ENCODE measurements around the gene TTC9. TPM values are rescaled to one million over a fixed set of nuclear protein-coding genes. Genes with fewer than 3 reads are reported as not detected.
"Not testable (repeated sequence)": the region's sequence is repeated elsewhere in the genome, so short reads cannot be mapped to it uniquely, and the experiment has no call there.

TTC9 gene
- total RNA-seq, 1 experiment from 2014 or later, result 9.3 TPM

- H3K9me3 ChIP-seq (ENCODE audit: insufficient read depth, low read depth), result no peaks in the 10 kb centered on the region
- intact Hi-C loops (cut with micrococcal nuclease; ENCODE audit: unreplicated experiment), result no loop called here
- peak in 1 of 2 experiments; percentile 65 for DNase-seq
- H3K9me2 ChIP-seq (ENCODE audit: insufficient read depth), result no peaks in the 10 kb centered on the region
- BruUV-seq (replicated peaks), result no TSS peak
- no peaks in the 10 kb centered on the region for H3K79me2 ChIP-seq (ENCODE audit: low read depth)
- H2AFZ ChIP-seq, result no peak overlapping the region
- H3K4me2 ChIP-seq, result no peak overlapping the region
- H4K20me1 ChIP-seq (ENCODE audit: insufficient read depth), result no peaks in the 10 kb centered on the region
- no peak overlapping the region for H3K4me3 ChIP-seq
- H3F3A ChIP-seq (ENCODE audit: insufficient read depth, low read depth), result peaks cover 18% of the 10 kb centered on the region
- no peaks in the 10 kb centered on the region for H3K27me3 ChIP-seq (ENCODE audit: insufficient read depth, low read depth)
- ChIA-PET CTCF (no interaction called here), POLR2A (ENCODE audit: unreplicated experiment) (no interaction called here)
- no peaks in the 10 kb centered on the region for H3K36me3 ChIP-seq (ENCODE audit: low read depth)
- TF ChIP-seq CTCF (conservative IDR thresholded peaks at IDR 0.05) (no peak), EZH2 (IDR thresholded peaks at IDR 0.05; ENCODE audit: low read depth) (no peak)
- no peak overlapping the region for H3K27ac ChIP-seq
- peaks cover 49% of the 10 kb centered on the region for H3K4me1 ChIP-seq (replicated peaks; ENCODE audit: insufficient read depth)
These were observed 60.4 kb downstream of the TTC9 start for GRCh38 chr14:70702161-70702560.

GRCh38 chr14:70703621-70704168, 62.0 kb downstream of the TTC9 start:
- H2AFZ ChIP-seq; H3K4me3 ChIP-seq; H3K9me3 ChIP-seq (ENCODE audit: insufficient read depth, low read depth); H3K27ac ChIP-seq; intact Hi-C loops (cut with micrococcal nuclease; ENCODE audit: unreplicated experiment); CTCF ChIA-PET; H3K9me2 ChIP-seq (ENCODE audit: insufficient read depth); H3K4me2 ChIP-seq; H3K79me2 ChIP-seq (ENCODE audit: low read depth); H3K27me3 ChIP-seq (ENCODE audit: insufficient read depth, low read depth); BruUV-seq (replicated peaks); H3K36me3 ChIP-seq (ENCODE audit: low read depth); H4K20me1 ChIP-seq (ENCODE audit: insufficient read depth): not testable (repeated sequence)
- peaks cover 17% of the 10 kb centered on the region for H3F3A ChIP-seq (ENCODE audit: insufficient read depth, low read depth)
- peaks cover 40% of the 10 kb centered on the region for H3K4me1 ChIP-seq (replicated peaks; ENCODE audit: insufficient read depth)
- POLR2A ChIA-PET (ENCODE audit: unreplicated experiment), result interaction anchor here (0.6 kb wide), 2 partner anchors 106 to 342 kb away, joined by 3 to 6 read pairs; no protein-coding TSS in a partner anchor
- DNase-seq, result peak in 1 of 2 experiments; percentile 33

GRCh38 chr14:70704960-70705359, 63.2 kb downstream of the TTC9 start:
- intact Hi-C loops (cut with micrococcal nuclease; ENCODE audit: unreplicated experiment), result no loop called here
- Histone ChIP-seq H2AFZ (no peak overlapping the region), H3K9me3 (ENCODE audit: insufficient read depth, low read depth) (no peaks in the 10 kb centered on the region), H3K9me2 (ENCODE audit: insufficient read depth) (no peaks in the 10 kb centered on the region), H3K79me2 (ENCODE audit: low read depth) (no peaks in the 10 kb centered on the region), H3K4me2 (no peak overlapping the region), H3K4me1 (replicated peaks; ENCODE audit: insufficient read depth) (peaks cover 28% of the 10 kb centered on the region), H3F3A (ENCODE audit: insufficient read depth, low read depth) (peaks cover 17% of the 10 kb centered on the region), H3K27me3 (ENCODE audit: insufficient read depth, low read depth) (no peaks in the 10 kb centered on the region), H3K36me3 (ENCODE audit: low read depth) (no peaks in the 10 kb centered on the region), H4K20me1 (ENCODE audit: insufficient read depth) (no peaks in the 10 kb centered on the region), H3K27ac (no peak overlapping the region), H3K4me3 (no peak overlapping the region)
- no TSS peak for BruUV-seq (replicated peaks)
- CTCF ChIA-PET, result interaction anchor here (0.6 kb wide), 1 partner anchor 104 kb away, joined by 3 read pairs; no protein-coding TSS in a partner anchor
- POLR2A ChIA-PET (ENCODE audit: unreplicated experiment), result interaction anchor here (0.7 kb wide), 1 partner anchor 10 kb away, joined by 3 read pairs; no protein-coding TSS in a partner anchor
- TF ChIP-seq EZH2 (IDR thresholded peaks at IDR 0.05; ENCODE audit: low read depth) (no peak), CTCF (conservative IDR thresholded peaks at IDR 0.05) (no peak)
- no peak for DNase-seq

- no peaks in the 10 kb centered on the region for H3K9me2 ChIP-seq (ENCODE audit: insufficient read depth)
- peaks cover 17% of the 10 kb centered on the region for H3F3A ChIP-seq (ENCODE audit: insufficient read depth, low read depth)
- no peaks in the 10 kb centered on the region for H3K79me2 ChIP-seq (ENCODE audit: low read depth)
- TF ChIP-seq CTCF (conservative IDR thresholded peaks at IDR 0.05), result no peak
- no peak for TF ChIP-seq EZH2 (IDR thresholded peaks at IDR 0.05; ENCODE audit: low read depth)
- no peaks in the 10 kb centered on the region for H3K27me3 ChIP-seq (ENCODE audit: insufficient read depth, low read depth)
- H3K27ac ChIP-seq, result peak overlapping the region; percentile 67
- H3K4me2 ChIP-seq, result peak overlapping the region; percentile 46; the same call in 1 of the 2 replicates
- H3K9me3 ChIP-seq (ENCODE audit: insufficient read depth, low read depth), result no peaks in the 10 kb centered on the region
- H4K20me1 ChIP-seq (ENCODE audit: insufficient read depth), result no peaks in the 10 kb centered on the region
- intact Hi-C loops (cut with micrococcal nuclease; ENCODE audit: unreplicated experiment), result loop anchor here (2.0 kb wide), 1 partner anchor 65 kb away; the partner anchor contains the start of gene TTC9
- no peak overlapping the region for H2AFZ ChIP-seq
- no peaks in the 10 kb centered on the region for H3K36me3 ChIP-seq (ENCODE audit: low read depth)
- CTCF ChIA-PET, result interaction anchor here (1.4 kb wide), 1 partner anchor 112 kb away, joined by 3 read pairs; no protein-coding TSS in a partner anchor
- POLR2A ChIA-PET (ENCODE audit: unreplicated experiment), result no interaction called here
- H3K4me3 ChIP-seq, result no peak overlapping the region
- BruUV-seq (replicated peaks), result no TSS peak
- DNase-seq, result no peak
- H3K4me1 ChIP-seq (replicated peaks; ENCODE audit: insufficient read depth), result peaks cover 28% of the 10 kb centered on the region
These were observed 64.5 kb downstream of the TTC9 start for GRCh38 chr14:70706177-70706576.

Data from PC-9 (cell line).